Measurements from ENCODE around the gene LRCOL1.
A peak's percentile ranks its signal among the peaks of the same experiment; 100 is the strongest.

The LRCOL1 gene

GRCh38 chr12:132617822-132618682 lies 7.7 kb upstream of the LRCOL1 start:
- DNase-seq (ENCODE audit: low read depth) = no peak
- H3K4me3 ChIP-seq (ENCODE audit: low read depth, low read length) = peak overlapping the region; percentile 31

GRCh38 chr12:132617135-132617701 lies 6.8 kb upstream of the LRCOL1 start:
- TF ChIP-seq, protein P1, sequence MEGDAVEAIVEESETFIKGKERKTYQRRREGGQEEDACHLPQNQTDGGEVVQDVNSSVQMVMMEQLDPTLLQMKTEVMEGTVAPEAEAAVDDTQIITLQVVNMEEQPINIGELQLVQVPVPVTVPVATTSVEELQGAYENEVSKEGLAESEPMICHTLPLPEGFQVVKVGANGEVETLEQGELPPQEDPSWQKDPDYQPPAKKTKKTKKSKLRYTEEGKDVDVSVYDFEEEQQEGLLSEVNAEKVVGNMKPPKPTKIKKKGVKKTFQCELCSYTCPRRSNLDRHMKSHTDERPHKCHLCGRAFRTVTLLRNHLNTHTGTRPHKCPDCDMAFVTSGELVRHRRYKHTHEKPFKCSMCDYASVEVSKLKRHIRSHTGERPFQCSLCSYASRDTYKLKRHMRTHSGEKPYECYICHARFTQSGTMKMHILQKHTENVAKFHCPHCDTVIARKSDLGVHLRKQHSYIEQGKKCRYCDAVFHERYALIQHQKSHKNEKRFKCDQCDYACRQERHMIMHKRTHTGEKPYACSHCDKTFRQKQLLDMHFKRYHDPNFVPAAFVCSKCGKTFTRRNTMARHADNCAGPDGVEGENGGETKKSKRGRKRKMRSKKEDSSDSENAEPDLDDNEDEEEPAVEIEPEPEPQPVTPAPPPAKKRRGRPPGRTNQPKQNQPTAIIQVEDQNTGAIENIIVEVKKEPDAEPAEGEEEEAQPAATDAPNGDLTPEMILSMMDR (IDR thresholded peaks at IDR 0.05; ENCODE audit: control insufficient read depth, extremely low read depth, insufficient read depth) = no peak
- DNase-seq (ENCODE audit: low read depth) = no peak
- H3K4me3 ChIP-seq (ENCODE audit: low read depth, low read length) = no peak overlapping the region

More at GRCh38 chr12:132617822-132618682, 7.7 kb upstream of the LRCOL1 start:
- TF ChIP-seq, protein P1 (IDR thresholded peaks at IDR 0.05; ENCODE audit: control insufficient read depth, extremely low read depth, insufficient read depth) = no peak

GRCh38 chr12:132615579-132616038 lies 5.2 kb upstream of the LRCOL1 start:
- no peak overlapping the region for H3K4me3 ChIP-seq (ENCODE audit: low read depth, low read length)
- TF ChIP-seq, protein P1 (IDR thresholded peaks at IDR 0.05; ENCODE audit: control insufficient read depth, extremely low read depth, insufficient read depth) = no peak
- no peak for DNase-seq (ENCODE audit: low read depth)

GRCh38 chr12:132614861-132615578 lies 4.6 kb upstream of the LRCOL1 start:
- no peak for DNase-seq (ENCODE audit: low read depth)
- no peak overlapping the region for H3K4me3 ChIP-seq (ENCODE audit: low read depth, low read length)
- TF ChIP-seq, protein P1 (IDR thresholded peaks at IDR 0.05; ENCODE audit: control insufficient read depth, extremely low read depth, insufficient read depth) = peak; percentile 90

- TF ChIP-seq, protein P1 (IDR thresholded peaks at IDR 0.05; ENCODE audit: control insufficient read depth, extremely low read depth, insufficient read depth) = no peak
- no peak overlapping the region for H3K4me3 ChIP-seq (ENCODE audit: low read depth, low read length)
- DNase-seq (ENCODE audit: low read depth) = no peak
Measured at GRCh38 chr12:132614029-132614428, 3.6 kb upstream of the LRCOL1 start.

DNA sequence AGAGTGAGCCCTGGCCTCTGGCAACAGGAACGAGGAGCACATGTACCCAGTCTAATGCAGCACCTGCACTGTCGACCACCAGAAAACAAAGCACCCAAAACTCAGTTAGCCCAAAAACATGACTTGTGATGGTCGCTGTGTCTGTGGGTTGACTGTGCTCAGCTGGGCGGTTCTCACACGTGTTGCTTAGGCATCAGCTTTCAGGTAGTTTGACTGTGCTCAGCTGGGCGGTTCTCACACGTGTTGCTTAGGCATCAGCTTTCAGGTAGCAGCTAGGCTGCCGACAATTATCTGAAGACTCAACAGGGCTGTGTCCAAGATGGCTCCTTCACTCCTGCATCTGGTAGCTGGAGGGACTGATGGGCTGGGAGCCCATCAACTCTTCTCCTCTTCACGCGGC lies 1.2 kb upstream of the LRCOL1 start:
- no peak overlapping the region for H3K4me3 ChIP-seq (ENCODE audit: low read depth, low read length)
- DNase-seq (ENCODE audit: low read depth) = no peak
- TF ChIP-seq, protein P1 (IDR thresholded peaks at IDR 0.05; ENCODE audit: control insufficient read depth, extremely low read depth, insufficient read depth) = no peak
